A673 (cell line): Measurements from ENCODE around the gene ATF1.

Experiments
- EZH2 ChIP-seq: fragments of 200-600 bp; sonication (generic); IDR thresholded peaks from 2 replicates; pipeline ENCODE4 v1.6.1; 2017; ENCODE audit warnings: borderline replicate concordance, low read depth, mild to moderate bottlenecking, mixed read lengths, antibody characterized with exemption, low read length; ENCODE audit not compliant: poor library complexity, severe bottlenecking
- TF ChIP-seq, protein P1 (sequence below): fragments of 300-800, 200-600 bp; sonication (generic); conservative IDR thresholded peaks from 2 replicates; pipeline ENCODE4 v1.5.1; 2017; ENCODE audit warnings: low read depth, mild to moderate bottlenecking, antibody characterized with exemption, low read length, moderate library complexity, mixed read lengths

- TF ChIP-seq EZH2 = no peak
- TF ChIP-seq, protein P1, sequence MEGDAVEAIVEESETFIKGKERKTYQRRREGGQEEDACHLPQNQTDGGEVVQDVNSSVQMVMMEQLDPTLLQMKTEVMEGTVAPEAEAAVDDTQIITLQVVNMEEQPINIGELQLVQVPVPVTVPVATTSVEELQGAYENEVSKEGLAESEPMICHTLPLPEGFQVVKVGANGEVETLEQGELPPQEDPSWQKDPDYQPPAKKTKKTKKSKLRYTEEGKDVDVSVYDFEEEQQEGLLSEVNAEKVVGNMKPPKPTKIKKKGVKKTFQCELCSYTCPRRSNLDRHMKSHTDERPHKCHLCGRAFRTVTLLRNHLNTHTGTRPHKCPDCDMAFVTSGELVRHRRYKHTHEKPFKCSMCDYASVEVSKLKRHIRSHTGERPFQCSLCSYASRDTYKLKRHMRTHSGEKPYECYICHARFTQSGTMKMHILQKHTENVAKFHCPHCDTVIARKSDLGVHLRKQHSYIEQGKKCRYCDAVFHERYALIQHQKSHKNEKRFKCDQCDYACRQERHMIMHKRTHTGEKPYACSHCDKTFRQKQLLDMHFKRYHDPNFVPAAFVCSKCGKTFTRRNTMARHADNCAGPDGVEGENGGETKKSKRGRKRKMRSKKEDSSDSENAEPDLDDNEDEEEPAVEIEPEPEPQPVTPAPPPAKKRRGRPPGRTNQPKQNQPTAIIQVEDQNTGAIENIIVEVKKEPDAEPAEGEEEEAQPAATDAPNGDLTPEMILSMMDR = no peak
These were observed 38.6 kb upstream of the ATF1 start for GRCh38 chr12:50725011-50725942.
